ENCODE data around the gene UHMK1. TPM values are rescaled to one million over a fixed set of nuclear protein-coding genes. Genes with fewer than 3 reads are reported as not detected.

Gene UHMK1
- total RNA-seq, 6 donors from 2014 or later: 19.3 to 68.2 (median 45.6) TPM

DNA sequence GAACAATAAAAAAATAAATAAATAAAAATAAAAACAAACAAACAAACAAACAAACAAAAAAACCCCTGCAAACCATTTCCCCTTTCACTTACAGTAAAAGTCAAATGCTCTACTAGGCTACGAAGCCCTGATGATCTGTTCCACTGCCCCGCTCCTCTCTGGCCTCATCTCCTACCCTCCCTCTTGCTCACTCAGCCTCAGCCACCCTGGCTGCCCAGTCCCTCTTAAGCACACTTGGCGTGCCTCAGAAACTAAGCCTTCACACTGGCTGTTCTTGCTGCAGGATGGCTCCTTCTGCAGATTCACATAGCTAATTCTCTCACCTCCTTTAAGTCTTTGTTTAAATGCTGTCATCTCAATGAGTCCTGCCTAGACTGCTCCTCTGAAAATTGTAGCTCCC lies 30.8 kb upstream of the UHMK1 start:
- DNase-seq (peak in 1 of 2 donors; percentile 36), ATAC-seq (ENCODE audit: low FRiP score in 2 of 2) (no peak)
- no peaks in the 10 kb centered on the region for H3K27me3 ChIP-seq
- H3K4me1 ChIP-seq: no peaks in the 10 kb centered on the region
- no peaks in the 10 kb centered on the region for H3K36me3 ChIP-seq
- H3K4me3 ChIP-seq: no peak overlapping the region
- H3K9me3 ChIP-seq: no peaks in the 10 kb centered on the region
- no peak for TF ChIP-seq POLR2AphosphoS5 (IDR thresholded peaks at IDR 0.05)
- no peak for TF ChIP-seq POLR2A (IDR thresholded peaks at IDR 0.05)
- TF ChIP-seq, protein P1, sequence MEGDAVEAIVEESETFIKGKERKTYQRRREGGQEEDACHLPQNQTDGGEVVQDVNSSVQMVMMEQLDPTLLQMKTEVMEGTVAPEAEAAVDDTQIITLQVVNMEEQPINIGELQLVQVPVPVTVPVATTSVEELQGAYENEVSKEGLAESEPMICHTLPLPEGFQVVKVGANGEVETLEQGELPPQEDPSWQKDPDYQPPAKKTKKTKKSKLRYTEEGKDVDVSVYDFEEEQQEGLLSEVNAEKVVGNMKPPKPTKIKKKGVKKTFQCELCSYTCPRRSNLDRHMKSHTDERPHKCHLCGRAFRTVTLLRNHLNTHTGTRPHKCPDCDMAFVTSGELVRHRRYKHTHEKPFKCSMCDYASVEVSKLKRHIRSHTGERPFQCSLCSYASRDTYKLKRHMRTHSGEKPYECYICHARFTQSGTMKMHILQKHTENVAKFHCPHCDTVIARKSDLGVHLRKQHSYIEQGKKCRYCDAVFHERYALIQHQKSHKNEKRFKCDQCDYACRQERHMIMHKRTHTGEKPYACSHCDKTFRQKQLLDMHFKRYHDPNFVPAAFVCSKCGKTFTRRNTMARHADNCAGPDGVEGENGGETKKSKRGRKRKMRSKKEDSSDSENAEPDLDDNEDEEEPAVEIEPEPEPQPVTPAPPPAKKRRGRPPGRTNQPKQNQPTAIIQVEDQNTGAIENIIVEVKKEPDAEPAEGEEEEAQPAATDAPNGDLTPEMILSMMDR (IDR thresholded peaks at IDR 0.05): no peak
- TF ChIP-seq EP300 (IDR thresholded peaks at IDR 0.05): no peak
- H3K27ac ChIP-seq: no peak overlapping the region
- WGBS, 2 donors: 73 to 84% methylated on average over 3 of the region's 3 CpGs

DNA sequence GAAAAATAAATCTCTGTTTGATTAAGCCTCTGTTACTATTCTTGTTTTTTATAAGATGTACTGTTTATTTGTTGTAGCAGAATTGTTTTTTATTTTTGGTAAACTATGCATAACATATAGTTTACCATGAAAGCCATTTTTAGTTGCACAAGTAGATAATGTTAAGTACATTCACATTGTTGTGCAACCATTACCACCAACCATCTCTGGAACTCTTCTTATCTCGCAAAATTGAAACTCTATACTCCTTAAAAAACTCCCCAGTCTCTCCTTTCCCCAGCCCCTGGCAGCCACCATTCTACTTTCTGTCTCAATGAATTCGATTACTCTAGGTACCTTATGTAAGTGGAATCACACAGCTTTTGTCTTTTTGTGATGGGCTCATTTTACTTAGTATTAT lies 27.4 kb upstream of the UHMK1 start:
- Histone ChIP-seq H3K9me3 (no peaks in the 10 kb centered on the region), H3K4me3 (no peak overlapping the region), H3K27me3 (no peaks in the 10 kb centered on the region), H3K36me3 (no peaks in the 10 kb centered on the region), H3K27ac (no peak overlapping the region), H3K4me1 (no peaks in the 10 kb centered on the region)
- ATAC-seq (ENCODE audit: low FRiP score in 2 of 2): no peak
- 67 to 81% methylated on average over 2 of the region's 2 CpGs for WGBS, 2 donors
- no peak for DNase-seq
- TF ChIP-seq, protein P1 (IDR thresholded peaks at IDR 0.05): no peak
- no peak for TF ChIP-seq POLR2AphosphoS5 (IDR thresholded peaks at IDR 0.05)
- TF ChIP-seq POLR2A (IDR thresholded peaks at IDR 0.05): no peak
- TF ChIP-seq EP300 (IDR thresholded peaks at IDR 0.05): no peak

DNA sequence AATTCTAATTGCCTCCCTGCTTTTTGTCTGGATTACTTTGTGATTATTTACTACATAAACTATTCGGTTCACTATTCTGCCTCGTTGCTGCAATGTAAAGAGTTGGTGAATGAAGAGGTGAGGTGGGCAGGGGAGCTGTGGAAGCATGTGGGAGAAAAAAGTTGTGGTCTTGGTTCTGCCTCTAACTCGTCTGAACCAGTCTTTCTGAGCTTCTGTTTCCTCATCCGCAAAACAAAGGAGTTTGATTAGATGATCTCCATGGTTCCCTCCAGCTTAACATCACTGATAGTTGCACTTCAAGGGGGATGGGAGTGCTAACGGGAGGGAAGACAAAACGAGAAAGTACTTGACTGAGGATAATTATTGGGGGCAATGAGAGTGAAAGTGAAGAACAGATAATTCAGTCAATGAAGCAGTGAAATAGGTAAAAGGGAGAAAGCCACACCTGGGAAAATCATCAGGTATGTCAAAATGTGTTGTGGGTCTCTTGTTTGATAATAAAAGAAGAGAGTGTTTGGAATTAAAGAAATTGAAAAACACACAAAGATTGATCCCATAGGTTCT lies 26.2 kb upstream of the UHMK1 start:
- Histone ChIP-seq H3K36me3 (no peaks in the 10 kb centered on the region), H3K27me3 (no peaks in the 10 kb centered on the region), H3K4me3 (no peak overlapping the region), H3K9me3 (no peaks in the 10 kb centered on the region), H3K4me1 (no peaks in the 10 kb centered on the region), H3K27ac (no peak overlapping the region)
- 54 to 61% methylated on average over 6 of the region's 6 CpGs for WGBS, 2 donors
- DNase-seq (no peak), ATAC-seq (ENCODE audit: low FRiP score in 2 of 2) (no peak)
- TF ChIP-seq POLR2A (IDR thresholded peaks at IDR 0.05) (no peak), EP300 (IDR thresholded peaks at IDR 0.05) (no peak), POLR2AphosphoS5 (IDR thresholded peaks at IDR 0.05) (no peak)
- TF ChIP-seq, protein P1 (IDR thresholded peaks at IDR 0.05): no peak

DNA sequence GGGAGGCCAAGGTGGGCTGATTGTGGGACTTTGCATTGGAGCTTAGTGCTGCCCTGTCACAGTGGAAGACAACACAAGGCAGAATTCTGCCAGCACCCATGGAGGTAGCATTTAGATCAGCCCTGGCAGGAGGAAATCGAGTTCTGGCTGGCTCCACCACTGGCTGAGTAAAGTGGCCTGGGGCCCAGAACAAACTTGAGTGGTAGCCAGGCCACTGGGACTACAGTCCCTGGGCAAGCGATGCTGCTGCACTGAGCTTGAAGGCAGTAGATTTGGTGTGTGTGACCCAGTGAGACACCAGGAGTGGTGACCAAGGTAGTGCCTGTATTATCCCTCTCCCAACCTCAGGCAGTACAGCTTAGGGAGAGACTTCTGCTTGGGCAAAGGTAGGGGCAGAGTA lies 22.5 kb upstream of the UHMK1 start:
- Histone ChIP-seq H3K27ac (no peak overlapping the region), H3K4me3 (no peak overlapping the region), H3K36me3 (no peaks in the 10 kb centered on the region), H3K4me1 (no peaks in the 10 kb centered on the region), H3K9me3 (no peaks in the 10 kb centered on the region), H3K27me3 (no peaks in the 10 kb centered on the region)
- DNase-seq (no peak), ATAC-seq (ENCODE audit: low FRiP score in 2 of 2) (no peak)
- TF ChIP-seq POLR2AphosphoS5 (IDR thresholded peaks at IDR 0.05) (no peak), POLR2A (IDR thresholded peaks at IDR 0.05) (no peak)
- WGBS, 2 donors: 88% methylated on average over 2 of the region's 2 CpGs; no CpG with 5 or more reads in 1 of the 2 donors

DNA sequence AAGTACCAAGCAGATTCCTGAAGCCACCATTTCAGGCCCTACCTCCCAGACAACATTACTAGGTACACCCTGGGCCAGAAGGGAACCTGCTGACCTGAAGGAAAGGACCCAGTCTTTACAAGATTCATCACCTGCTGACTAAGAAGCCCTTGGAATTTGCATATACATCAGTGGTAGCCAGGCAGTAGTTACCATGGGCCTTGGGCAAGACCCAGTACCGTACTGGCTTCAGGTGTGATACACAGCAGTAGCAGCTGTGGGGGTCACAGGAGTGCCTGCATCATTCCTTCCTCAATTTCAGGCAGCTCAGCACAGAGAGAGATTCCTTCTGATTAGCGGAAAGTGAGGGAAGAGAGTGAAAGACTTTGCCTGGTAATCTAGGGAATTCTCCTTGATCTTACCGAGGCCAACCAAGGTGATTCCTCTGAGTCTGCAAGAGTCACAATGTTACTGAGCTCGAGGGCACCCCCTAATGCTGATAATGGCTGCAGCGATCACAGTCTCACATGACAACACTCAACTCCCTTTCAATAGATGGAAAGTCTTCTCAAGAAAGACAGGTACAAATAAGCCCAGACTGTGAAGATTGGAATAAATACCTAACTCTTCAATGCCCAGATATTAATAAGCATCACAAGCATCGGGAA lies 22.0 kb upstream of the UHMK1 start:
- H3K27me3 ChIP-seq: no peaks in the 10 kb centered on the region
- no peak for ATAC-seq (ENCODE audit: low FRiP score in 2 of 2)
- no peaks in the 10 kb centered on the region for H3K36me3 ChIP-seq
- H3K27ac ChIP-seq: no peak overlapping the region
- DNase-seq: no peak
- no peaks in the 10 kb centered on the region for H3K4me1 ChIP-seq
- WGBS, 2 donors: 73 to 83% methylated on average over 5 to 6 of the region's 6 CpGs
- TF ChIP-seq POLR2AphosphoS5 (IDR thresholded peaks at IDR 0.05) (no peak), POLR2A (IDR thresholded peaks at IDR 0.05) (no peak), EP300 (IDR thresholded peaks at IDR 0.05) (no peak)
- TF ChIP-seq, protein P1 (IDR thresholded peaks at IDR 0.05): no peak
- no peaks in the 10 kb centered on the region for H3K9me3 ChIP-seq
- H3K4me3 ChIP-seq: no peak overlapping the region

Measured in upper lobe of left lung (tissue), 6 donors.